Heart right ventricle (tissue), 16 donors: Measurements from ENCODE around the gene ARL8B. TPM values are rescaled to one million over a fixed set of nuclear protein-coding genes. Genes with fewer than 3 reads are reported as not detected.
A peak's percentile ranks its signal among the peaks of the same experiment; 100 is the strongest.

Source experiments
- ATAC-seq, 8 donors: fragments of 200-7000 bp; cut with Tn5 transposase; one replicate each; pipeline ENCODE4 v1.9.1; 2020; ENCODE audit warnings: mild to moderate bottlenecking in 8 of 8, moderate library complexity in 8 of 8, moderate number of reproducible peaks in 1 of 8
- DNase-seq, 2 donors: peaks; one replicate each; pipeline ENCODE4 v3.0.0-alpha.2; 2020
- H3K27ac ChIP-seq, 10 donors: fragments of 200-600 bp; sonication (generic) in 2 of 10; one replicate each; pipeline versions ENCODE4 v1.5.0 to v1.8.0; 2020 to 2022; ENCODE audit warnings: mild to moderate bottlenecking in 3 of 10
- H3K27me3 ChIP-seq, 7 donors: fragments of 200-600 bp; one replicate each; pipeline ENCODE4 v1.8.0; 2021 to 2022; ENCODE audit warnings: mild to moderate bottlenecking in 2 of 7
- H3K36me3 ChIP-seq, 9 donors: fragments of 200-600 bp; sonication (generic) in 1 of 9; one replicate each; pipeline versions ENCODE4 v1.5.0 to v1.8.0; 2020 to 2022; ENCODE audit warnings: mild to moderate bottlenecking in 2 of 9
- H3K4me1 ChIP-seq, 9 donors: fragments of 200-600 bp; sonication (generic) in 1 of 9; one replicate each; pipeline versions ENCODE4 v1.5.0 to v1.8.0; 2020 to 2022; ENCODE audit warnings: mild to moderate bottlenecking in 4 of 9
- H3K4me3 ChIP-seq, 10 donors: fragments of 200-600 bp; sonication (generic) in 2 of 10; one replicate each; pipeline versions ENCODE4 v1.5.0 to v1.8.0; 2020 to 2022; ENCODE audit warnings: mild to moderate bottlenecking in 7 of 10, moderate library complexity in 2 of 10
- H3K9me3 ChIP-seq, 11 donors: fragments of 200-600 bp in 10 of 11; sonication (generic) in 2 of 11; one replicate each; pipeline versions ENCODE4 v1.5.0 to v1.8.0; 2013 to 2022; ENCODE audit warnings: mild to moderate bottlenecking in 2 of 11, control low read depth in 1 of 11, moderate library complexity in 1 of 11
- CTCF ChIP-seq, 9 donors: fragments of 200-600 bp; sonication (generic) in 2 of 9; IDR thresholded peaks; one replicate each; pipeline versions ENCODE4 v1.5.0 to v1.8.0; 2021 to 2022; ENCODE audit warnings: antibody characterized with exemption in 9 of 9, mild to moderate bottlenecking in 5 of 9, moderate library complexity in 1 of 9
- WGBS, 2 donors: extraction: QIAGEN DNeasy Blood & Tissue Kit; methylation state at CpG; one replicate each; pipeline ENCODE4 v1.1.7; 2013; ENCODE audit warnings: inconsistent platforms in 1 of 2; 5-methylcytosine and 5-hydroxymethylcytosine counted together
- intact Hi-C, 10 donors: fragments of 100-400 bp; cut with DNase I; formaldehyde crosslinking; loops; one replicate each; pipeline versions ENCODE4 v1.11.1 to v1.14.2; 2022
- polyA plus RNA-seq, 2 donors: library from polyadenylated mRNA; stranded (reverse); fragments of 200-250 nt; gene quantifications; one replicate each; pipeline ENCODE4 v1.2.3, GENCODE V29; 2013
- total RNA-seq, 10 donors: library from RNA; stranded (reverse); fragmentation: NEBNext Ultra II Directional in 3 of 10; extraction: Animal tissue kit (Norgen Biotek cat#: 25700) in 3 of 10; gene quantifications; one replicate each; pipeline versions ENCODE4 v1.2.1 to v1.2.4, GENCODE V29; 2021 to 2023
- donor health status: Arrhythmogenic right ventricular cardiomyopathy.
- donor health status: ischemic (EF 13 %, LVEDD 7.1; RV severe dilation, severe dysfunction).
- donor health status: healthy with polysubstance abuse.
- donor health status: DM: no; HTN: yes; CAD: no.
- donor health status: DM: no; HTN: no; CAD: no.
- donor health status: ischemic (EF 25% LVEDD 6.9; RV normal size, moderate dysfunction).
- donor health status: ischemic (EF 25% LVEDD 5.7; RV mildly dilated, moderate dysfunction).
- donor health status: healthy.
- donor health status: DM: yes; HTN: yes; CAD: no.
- donor health status: Ischemic cardiomyopathy.
- donor health status: ischemic (EF 35%, LVEDD 5.7; RV mildly dilated, moderate dysfunction).
- donor health status: nonischemic (EF 11% LVEDD 7.7; RV severe dilation, severe dysfunction).
- donor health status: DM: yes; HTN: yes; CAD: no.
- donor health status: PGD.
- donor health status: ischemic (EF 29% LVEDD 5.4; RV normal size, mild dysfunction).
- donor health status: nonischemic (EF 23%, LVEDD 6.1; RV moderate dilation, normal function).

ARL8B gene
- total and polyA plus RNA-seq, 12 donors = 31.7 to 74.1 (median 65.3) TPM

- peak overlapping the region in 1 of 10 donors; percentile 86 for H3K27ac ChIP-seq
- intact Hi-C loops = no loop called here
- no peaks in the 10 kb centered on the region for H3K9me3 ChIP-seq
- DNase-seq (no peak), ATAC-seq (no peak)
- TF ChIP-seq CTCF (IDR thresholded peaks at IDR 0.05) = no peak
- peaks cover 4 to 66% (median 20%) of the 10 kb centered on the region in 9 donors for H3K36me3 ChIP-seq
- H3K27me3 ChIP-seq = no peaks in the 10 kb centered on the region
- WGBS, 2 donors = 97 to 99% methylated on average over 4 of the region's 4 CpGs
- H3K4me1 ChIP-seq = peaks cover 0 to 73% (median 14%) of the 10 kb centered on the region in 9 donors
- no peak overlapping the region for H3K4me3 ChIP-seq
Observed at GRCh38 chr3:5198313-5198677, 76.2 kb downstream of the ARL8B start.

- Histone ChIP-seq H3K9me3 (no peaks in the 10 kb centered on the region), H3K27ac (peak overlapping the region in 1 of 10 donors; percentile 86), H3K4me3 (no peak overlapping the region), H3K27me3 (no peaks in the 10 kb centered on the region), H3K4me1 (peaks cover 0 to 64% (median 14%) of the 10 kb centered on the region in 9 donors), H3K36me3 (peaks cover 4 to 67% (median 27%) of the 10 kb centered on the region in 9 donors)
- WGBS, 2 donors = 73% methylated on average over 5 of the region's 5 CpGs
- intact Hi-C loops = no loop called here
- DNase-seq (no peak), ATAC-seq (peak in 1 of 8 donors; percentile 31)
- TF ChIP-seq CTCF (IDR thresholded peaks at IDR 0.05) = no peak
Observed at GRCh38 chr3:5198986-5199731, 77.1 kb downstream of the ARL8B start.

GRCh38 chr3:5201536-5201935, 79.4 kb downstream of the ARL8B start:
- peaks cover 7 to 83% (median 41%) of the 10 kb centered on the region in 9 donors for H3K36me3 ChIP-seq
- H3K9me3 ChIP-seq = no peaks in the 10 kb centered on the region
- no peak overlapping the region for H3K4me3 ChIP-seq
- intact Hi-C loops = no loop called here
- H3K4me1 ChIP-seq = peaks cover 0 to 40% (median 7%) of the 10 kb centered on the region in 9 donors
- H3K27ac ChIP-seq = no peak overlapping the region
- TF ChIP-seq CTCF (IDR thresholded peaks at IDR 0.05) = no peak
- no peak for DNase-seq
- 77 to 80% methylated on average over 6 of the region's 6 CpGs for WGBS, 2 donors
- no peak for ATAC-seq
- no peaks in the 10 kb centered on the region for H3K27me3 ChIP-seq

GRCh38 chr3:5202222-5202621, 80.1 kb downstream of the ARL8B start:
- H3K36me3 ChIP-seq = peaks cover 7 to 90% (median 47%) of the 10 kb centered on the region in 9 donors
- no peak overlapping the region for H3K27ac ChIP-seq
- H3K9me3 ChIP-seq = no peaks in the 10 kb centered on the region
- H3K4me1 ChIP-seq = peaks cover 0 to 34% (median 7%) of the 10 kb centered on the region in 9 donors
- 94 to 97% methylated on average over 2 of the region's 2 CpGs for WGBS, 2 donors
- no peak for TF ChIP-seq CTCF (IDR thresholded peaks at IDR 0.05)
- intact Hi-C loops = no loop called here
- no peaks in the 10 kb centered on the region for H3K27me3 ChIP-seq
- DNase-seq = no peak
- no peak for ATAC-seq
- H3K4me3 ChIP-seq = no peak overlapping the region
